Astrocyte of the cerebellum (primary cell): ENCODE data around the gene GSE1.

ENCODE experiments used
- DNase-seq: peaks from one replicate; pipeline ENCODE4 v3.0.0-alpha.2; 2011; ENCODE audit warnings: low read depth
- H3K4me3 ChIP-seq: 2 replicates; pipeline ENCODE4 v1.5.1; 2011; ENCODE audit warnings: mild to moderate bottlenecking, low read depth, low read length, moderate library complexity
- CTCF ChIP-seq: IDR thresholded peaks from 2 replicates; pipeline ENCODE4 v1.5.1; 2012; ENCODE audit warnings: low read length, low read depth, moderate library complexity, mild to moderate bottlenecking; ENCODE audit errors: missing control alignments
- in situ Hi-C: cut with HindIII; loops from 2 replicates; pipeline ENCODE4 v1.10.0; 2017; ENCODE audit warnings: low sequenced_read_pairs

Gene GSE1

DNA sequence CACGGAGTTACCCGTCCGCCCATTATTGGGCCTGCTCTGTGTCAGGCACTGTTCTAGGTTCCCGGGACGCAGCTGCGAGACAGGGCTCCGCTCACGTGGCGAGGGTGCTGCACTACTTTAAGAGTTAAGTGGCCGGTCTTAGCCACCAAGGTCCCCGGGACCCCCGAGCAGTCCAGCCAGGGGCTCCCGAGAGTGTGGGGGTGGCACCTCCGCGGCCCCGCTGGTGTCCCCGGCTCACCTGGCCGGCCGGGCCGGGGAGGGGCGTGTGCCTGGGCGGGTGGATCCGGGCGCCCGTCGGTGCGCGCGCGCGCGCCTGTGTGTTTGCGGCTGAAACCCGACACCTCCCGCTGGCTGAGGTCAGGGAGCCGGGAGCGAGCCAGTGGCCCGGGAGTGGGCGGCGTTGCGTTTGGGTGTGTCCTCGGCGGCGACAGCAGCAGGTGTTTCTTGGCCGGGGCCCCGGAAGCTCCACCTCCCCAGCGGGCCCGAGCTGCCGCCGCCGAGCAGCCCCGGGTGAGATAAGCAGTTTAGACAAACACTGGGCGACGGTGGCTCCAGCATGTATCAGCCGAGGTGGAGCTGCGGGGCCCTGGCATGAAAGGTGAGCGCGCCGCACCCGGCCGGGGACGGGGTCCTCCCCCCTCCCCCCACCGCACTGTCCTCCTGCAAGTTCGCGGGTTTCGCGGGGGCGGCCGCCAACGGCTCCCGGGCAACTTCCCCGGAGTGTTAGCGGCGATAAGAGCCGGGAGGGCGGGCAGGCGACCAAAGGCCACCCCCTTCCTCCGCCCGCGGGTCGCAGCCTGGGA is at the start of gene GSE1:
TSS of gene GSE1 (plus strand) at position 522 of the 803 bp plus-strand sequence. CDS start at position 592, 70 bp downstream.
- H3K4me3 ChIP-seq = peak within 1 kb of the TSS; percentile 43
- DNase-seq = no peak
- in situ Hi-C loops = no loop called here
- no peak for TF ChIP-seq CTCF

GRCh38 chr16:85563515-85564276 is 49.4 kb upstream of the GSE1 start:
- H3K4me3 ChIP-seq = no peak overlapping the region
- in situ Hi-C loops = no loop called here
- no peak for DNase-seq
- no peak for TF ChIP-seq CTCF

GRCh38 chr16:85564277-85565051 is 48.7 kb upstream of the GSE1 start:
- peak; percentile 65 for TF ChIP-seq CTCF
- no peak overlapping the region for H3K4me3 ChIP-seq
- in situ Hi-C loops = no loop called here
- no peak for DNase-seq

DNA sequence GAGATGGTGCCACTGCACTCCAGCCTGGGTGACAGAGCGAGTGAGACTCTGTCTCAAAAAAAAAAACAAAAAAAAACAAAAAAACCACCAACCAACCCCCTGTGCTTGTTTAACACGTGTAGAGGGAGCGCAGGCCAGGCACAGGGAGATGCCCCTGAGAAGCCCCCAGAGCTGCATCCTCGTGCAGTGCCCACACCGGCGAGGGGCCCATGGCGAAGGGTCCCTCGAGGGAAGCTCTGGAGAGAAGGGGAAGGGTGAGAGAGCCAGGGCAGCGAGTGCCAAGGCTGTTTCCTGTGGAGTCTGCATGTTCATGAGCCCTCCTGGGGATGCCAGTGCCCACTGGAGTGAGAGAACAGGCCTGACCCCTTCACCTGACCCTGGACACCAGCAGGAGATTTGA is 47.8 kb upstream of the GSE1 start:
- no peak for DNase-seq
- TF ChIP-seq CTCF = no peak
- in situ Hi-C loops = no loop called here
- H3K4me3 ChIP-seq = no peak overlapping the region

- TF ChIP-seq CTCF = no peak
- in situ Hi-C loops = no loop called here
- no peak for DNase-seq
- H3K4me3 ChIP-seq = no peak overlapping the region
Observed at GRCh38 chr16:85565801-85566526, 47.2 kb upstream of the GSE1 start.

DNA sequence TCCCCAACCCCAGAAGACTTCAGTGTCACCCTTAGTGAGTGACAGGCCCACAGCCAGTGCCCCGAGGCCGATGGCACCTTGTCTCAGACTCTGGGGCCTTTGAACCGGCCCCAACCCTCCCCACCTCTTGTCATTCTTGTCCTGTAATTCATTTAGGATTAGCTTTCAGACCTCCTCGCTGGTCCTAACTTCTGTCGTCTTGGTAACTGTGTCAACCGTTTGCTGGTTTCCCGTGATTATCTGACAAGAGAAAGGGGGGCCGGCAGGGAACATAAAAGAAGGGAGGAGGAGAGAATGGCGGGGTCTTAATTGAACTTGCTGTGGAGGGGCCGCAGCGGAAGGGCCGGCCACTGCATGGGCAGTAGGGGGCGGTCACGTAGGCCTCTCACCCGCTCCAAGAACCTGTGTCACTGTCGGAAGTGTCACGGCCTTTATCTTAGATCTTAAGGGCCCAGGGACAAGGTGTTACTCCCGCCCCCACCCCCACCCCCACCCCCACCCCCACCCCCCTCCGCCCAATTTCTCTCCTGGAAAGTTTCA is 46.5 kb upstream of the GSE1 start:
- TF ChIP-seq CTCF = peak; percentile 37
- DNase-seq = no peak
- H3K4me3 ChIP-seq = no peak overlapping the region
- in situ Hi-C loops = no loop called here
